Esophagus muscularis mucosa (tissue), 3 donors: ENCODE results near the gene GNLY.

ENCODE experiments used
- CTCF ChIP-seq, 3 experiments: fragments of 200-600 bp in 2 of 3; fragments of 450-650 bp in 1 of 3; sonication (generic) in 2 of 3; IDR thresholded peaks; one replicate each; pipeline ENCODE4 v1.5.1; 2017 to 2019; ENCODE audit warnings: antibody characterized with exemption in 3 of 3, mild to moderate bottlenecking in 2 of 3, moderate library complexity in 1 of 3
- POLR2A ChIP-seq: fragments of 450-650 bp; IDR thresholded peaks from one replicate; pipeline ENCODE4 v1.6.1; 2017; ENCODE audit warnings: antibody characterized with exemption, moderate library complexity, mild to moderate bottlenecking, low read depth

- TF ChIP-seq CTCF (IDR thresholded peaks at IDR 0.05) = no peak
- TF ChIP-seq POLR2A = no peak
Observed at GRCh38 chr2:85730686-85731230, 36.6 kb downstream of the GNLY start.
